Stimulated activated CD8-positive, alpha-beta memory T cell treated with anti-CD3 and anti-CD28 coated beads, Interleukin-12 subunit alpha, Interleukin-12 subunit beta, amount 100 ng/mL, for 4 hours (primary cell): ENCODE data around the gene GRIA1.
"Not testable (repeated sequence)": the region's sequence is repeated elsewhere in the genome, so short reads cannot be mapped to it uniquely, and the experiment has no call there.

Experiments
- DNase-seq: peaks from one replicate; pipeline ENCODE4 v3.0.0-alpha.2; 2020; ENCODE audit warnings: low read depth

Gene GRIA1

DNA sequence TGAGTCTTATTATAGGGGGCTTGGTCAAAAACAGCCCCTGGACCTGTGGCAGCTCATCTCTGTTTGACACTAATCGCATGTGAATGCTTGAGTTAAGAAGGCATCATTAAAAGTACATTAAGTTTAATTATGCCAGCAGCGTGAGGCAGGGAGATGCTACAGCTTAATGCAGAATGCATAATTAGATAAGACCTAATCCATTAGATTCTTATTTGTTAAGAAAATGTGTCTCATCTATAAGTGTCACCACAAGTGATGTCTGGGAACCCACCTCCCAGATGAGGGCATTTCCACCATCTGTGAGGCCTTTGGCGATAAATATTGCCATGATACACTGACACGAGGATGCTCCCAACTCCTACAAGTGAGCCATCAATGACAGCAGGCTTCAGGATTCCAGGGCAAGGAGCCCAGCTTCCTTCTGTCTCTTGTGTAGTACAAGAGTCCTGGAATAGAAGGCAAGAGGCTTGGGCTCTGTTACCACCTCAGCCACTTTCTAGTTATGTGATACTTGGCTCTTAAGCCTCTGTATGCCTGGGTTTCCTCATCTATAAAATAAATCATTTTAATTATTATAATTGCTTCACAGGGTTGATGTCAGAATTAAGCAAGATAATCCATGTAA lies 345.5 kb downstream of the GRIA1 start:
- DNase-seq, result no peak

DNA sequence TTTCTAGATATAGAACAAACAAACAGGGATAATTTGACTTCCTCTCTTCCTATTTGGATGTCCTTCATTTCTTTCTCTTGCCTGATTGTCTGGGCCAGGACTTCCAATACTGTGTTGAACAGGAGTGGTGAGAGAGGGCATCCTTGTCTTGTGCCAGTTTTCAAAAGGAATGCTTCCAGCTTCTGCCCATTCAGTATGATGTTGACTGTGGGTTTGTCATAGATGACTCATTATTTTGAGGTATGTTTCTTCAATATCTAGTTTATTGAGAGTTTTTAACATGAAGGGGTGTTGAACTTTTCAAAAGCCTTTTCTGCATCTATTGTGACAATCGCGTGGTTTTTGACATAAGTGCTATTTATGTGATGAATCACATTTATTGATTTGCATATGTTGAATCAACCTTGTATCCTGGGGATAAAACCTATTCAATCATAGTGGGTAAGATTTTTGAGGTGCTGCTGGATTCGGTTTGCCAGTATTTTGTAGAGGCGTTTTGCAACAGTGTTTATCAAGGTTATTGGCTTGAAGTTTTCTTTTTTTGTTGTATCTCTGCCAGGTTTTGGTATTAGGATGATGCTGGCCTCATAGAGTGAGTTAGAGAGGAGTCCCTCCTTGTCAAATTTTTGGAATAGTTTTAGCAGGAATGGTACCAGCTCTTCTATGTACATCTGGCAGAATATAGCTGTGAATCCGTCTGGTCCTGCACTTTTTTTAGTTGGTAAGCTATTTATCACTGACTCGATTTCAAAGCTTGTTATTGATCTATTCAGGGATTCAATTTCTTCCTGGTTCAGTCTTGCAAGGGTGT lies 359.0 kb downstream of the GRIA1 start:
- DNase-seq, result not testable (repeated sequence)

DNA sequence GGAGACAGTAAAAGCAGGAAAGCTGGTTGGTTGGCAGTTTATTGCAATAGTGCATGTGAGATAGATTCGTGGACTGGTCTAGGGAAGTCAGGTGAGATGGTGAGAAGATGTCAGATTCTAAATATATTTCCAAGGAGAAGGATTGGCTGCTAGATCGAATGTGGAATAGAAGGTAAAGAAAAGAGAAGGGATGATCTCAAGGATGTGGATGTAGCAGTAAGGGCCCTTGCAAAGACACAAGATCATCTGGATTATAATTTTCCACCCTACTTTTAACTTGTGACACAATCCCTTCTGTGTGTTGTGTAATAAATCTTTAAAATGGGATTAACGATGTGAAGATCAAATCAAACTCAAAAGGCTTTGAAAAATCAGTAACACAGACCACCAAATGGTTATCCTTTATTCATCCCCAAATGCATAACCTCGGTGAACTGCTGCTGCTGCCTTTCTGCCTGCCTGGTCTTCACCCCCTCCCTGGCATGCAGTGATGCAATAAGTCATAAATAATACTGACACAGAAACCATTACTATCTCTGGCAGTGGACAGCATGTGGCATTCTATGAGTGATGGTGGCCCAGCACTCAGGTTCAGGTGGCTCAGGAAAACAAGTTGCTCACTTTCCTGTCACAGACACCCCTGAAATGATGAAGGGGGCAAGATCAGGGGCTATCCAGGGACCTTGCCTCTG lies 369.9 kb downstream of the GRIA1 start:
- no peak for DNase-seq

DNA sequence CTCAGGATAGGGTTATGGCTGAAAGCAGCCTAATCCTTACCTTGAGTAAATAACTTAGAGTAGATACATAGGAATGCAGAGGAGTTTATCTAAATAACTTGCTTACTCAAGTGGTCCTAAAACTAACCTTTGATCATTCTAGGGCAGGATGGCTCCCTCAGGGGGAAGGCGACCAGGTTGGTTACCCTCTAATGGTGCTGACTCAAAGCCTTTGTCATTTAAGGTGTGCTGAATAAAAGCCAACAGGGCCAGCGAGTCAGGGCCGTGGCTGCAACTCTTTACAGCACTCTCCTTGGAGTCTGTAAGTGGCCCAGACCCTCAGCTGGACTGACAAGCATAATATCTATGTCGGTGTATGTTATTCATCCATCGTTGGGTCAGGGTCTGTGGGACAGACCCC lies 372.4 kb downstream of the GRIA1 start:
- not testable (repeated sequence) for DNase-seq
